Measurements from ENCODE around the gene F12.

The F12 gene

GRCh38 chr5:177446200-177447065 is 37.1 kb upstream of the F12 start, which contains the start of gene PRR7:
Gene PRR7 (plus strand): TSS chr5:177446814. CDS start chr5:177455068, 8,254 bp downstream.
- peak in 1 of 2 donors; percentile 46 for DNase-seq (ENCODE audit: low read depth in 1 of 2, low spot score in 1 of 2)

GRCh38 chr5:177445917-177446199 is 36.5 kb upstream of the F12 start:
- DNase-seq (ENCODE audit: low read depth in 1 of 2, low spot score in 1 of 2): no peak

GRCh38 chr5:177445052-177445916 is 35.9 kb upstream of the F12 start:
- no peak for DNase-seq (ENCODE audit: low read depth in 1 of 2, low spot score in 1 of 2)

- DNase-seq (ENCODE audit: low read depth in 1 of 2, low spot score in 1 of 2): no peak
Measured at GRCh38 chr5:177444106-177445051, 35.0 kb upstream of the F12 start.

- no peak for DNase-seq (ENCODE audit: low read depth in 1 of 2, low spot score in 1 of 2)
Measured at GRCh38 chr5:177443144-177443983, 34.0 kb upstream of the F12 start.

GRCh38 chr5:177442066-177442826 is 32.9 kb upstream of the F12 start:
- no peak for DNase-seq (ENCODE audit: low read depth in 1 of 2, low spot score in 1 of 2)

- DNase-seq (ENCODE audit: low read depth in 1 of 2, low spot score in 1 of 2): no peak
Measured at GRCh38 chr5:177440990-177441780, 31.8 kb upstream of the F12 start.

GRCh38 chr5:177440211-177440989 is 31.0 kb upstream of the F12 start:
- DNase-seq (ENCODE audit: low read depth in 1 of 2, low spot score in 1 of 2): no peak

GRCh38 chr5:177439518-177440053 is 30.2 kb upstream of the F12 start:
- DNase-seq (ENCODE audit: low read depth in 1 of 2, low spot score in 1 of 2): no peak

GRCh38 chr5:177438468-177438867 is 29.1 kb upstream of the F12 start:
- DNase-seq (ENCODE audit: low read depth in 1 of 2, low spot score in 1 of 2): no peak

GRCh38 chr5:177437623-177438022 is 28.3 kb upstream of the F12 start:
- no peak for DNase-seq (ENCODE audit: low read depth in 1 of 2, low spot score in 1 of 2)

GRCh38 chr5:177435847-177436536 is 26.6 kb upstream of the F12 start:
- DNase-seq (ENCODE audit: low read depth in 1 of 2, low spot score in 1 of 2): no peak

- DNase-seq (ENCODE audit: low read depth in 1 of 2, low spot score in 1 of 2): no peak
Measured at GRCh38 chr5:177434942-177435738, 25.8 kb upstream of the F12 start.

GRCh38 chr5:177434437-177434836 is 25.1 kb upstream of the F12 start:
- peak in 1 of 2 donors; percentile 70 for DNase-seq (ENCODE audit: low read depth in 1 of 2, low spot score in 1 of 2)

GRCh38 chr5:177433658-177434217 is 24.4 kb upstream of the F12 start:
- DNase-seq (ENCODE audit: low read depth in 1 of 2, low spot score in 1 of 2): no peak

Measured in activated CD4-positive, alpha-beta T cell treated with anti-CD3 and anti-CD28 coated beads, Interleukin-2, amount 50 U/mL, for 24 hours (primary cell).